ENCODE results near the gene CLPTM1L.

- TF ChIP-seq CTCF (IDR thresholded peaks at IDR 0.05) (no peak), POLR2AphosphoS5 (IDR thresholded peaks at IDR 0.05) (no peak)
These were observed 38.4 kb upstream of the CLPTM1L start for GRCh38 chr5:1383344-1383743.
